Activated T-helper 1 cell treated with anti-CD3 and anti-CD28 coated beads, Interleukin-2, amount 50 U/mL, for 16 hours (primary cell): ENCODE measurements around the gene TBC1D2B.
"Not testable (repeated sequence)": the region's sequence is repeated elsewhere in the genome, so short reads cannot be mapped to it uniquely, and the experiment has no call there.

ENCODE experiments used
- DNase-seq, 2 donors: peaks; one replicate each; pipeline ENCODE4 v3.0.0-alpha.2; 2020; ENCODE audit warnings: low read depth in 1 of 2, low spot score in 1 of 2

TBC1D2B gene

GRCh38 chr15:77977903-77978758 is 99.4 kb downstream of the TBC1D2B start:
- DNase-seq, result not testable (repeated sequence)

GRCh38 chr15:77976760-77977525 is 100.6 kb downstream of the TBC1D2B start:
- DNase-seq, result not testable (repeated sequence)

DNA sequence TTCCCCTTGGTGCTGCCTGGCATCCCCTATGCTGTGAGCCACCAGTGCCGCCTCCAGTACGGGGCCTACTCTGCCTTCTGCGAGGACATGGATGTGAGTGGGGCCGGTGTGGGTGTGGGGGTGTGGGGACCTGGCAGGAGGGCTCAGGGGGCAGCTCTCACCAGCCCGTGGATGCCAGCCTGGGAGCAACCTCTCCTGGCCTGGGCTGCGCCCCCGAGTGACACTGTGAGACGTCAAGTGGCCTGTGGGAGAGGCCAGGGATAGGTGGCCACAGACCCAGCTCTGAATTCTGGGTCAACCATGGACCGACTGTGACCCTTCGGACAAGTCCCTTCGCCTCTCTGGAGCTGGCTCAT is 101.4 kb downstream of the TBC1D2B start:
- not testable (repeated sequence) for DNase-seq

DNA sequence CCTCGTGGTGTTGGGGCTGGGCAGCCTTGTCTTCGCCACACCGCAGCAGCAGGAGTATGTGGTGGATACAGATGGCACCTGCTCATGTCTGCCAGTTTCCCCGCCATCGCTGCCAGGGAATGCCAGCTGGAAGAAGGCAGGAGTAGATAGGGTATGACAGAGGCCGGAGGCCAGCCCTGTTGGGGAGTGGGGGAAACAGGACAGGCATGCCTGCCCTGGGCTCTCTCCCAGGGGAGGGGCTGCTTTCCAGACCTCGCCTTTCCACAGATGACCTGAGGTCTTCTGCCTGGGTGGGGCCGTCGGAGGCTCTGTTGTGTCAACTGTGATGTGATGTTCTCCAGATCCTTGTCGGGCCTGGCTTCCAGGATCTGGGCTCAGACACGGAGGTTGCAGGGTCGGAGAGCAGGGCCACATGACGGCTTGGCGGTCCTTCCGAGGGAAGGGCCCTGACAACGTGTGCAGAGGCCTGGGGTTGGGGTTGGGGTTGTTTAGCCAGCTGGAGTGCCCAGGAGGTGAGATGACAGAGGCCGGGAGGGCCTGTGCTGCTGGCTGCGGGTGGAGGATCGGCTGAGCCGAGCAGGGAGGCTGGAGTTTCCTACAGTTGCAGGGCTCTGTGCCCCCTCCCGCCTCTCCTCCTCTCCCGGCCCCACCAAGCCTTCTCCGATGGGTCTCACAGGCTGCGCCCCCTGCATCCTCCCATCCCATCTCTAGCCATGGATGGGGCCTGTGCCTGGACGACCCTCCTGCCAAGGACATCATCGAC is 102.0 kb downstream of the TBC1D2B start:
- no peak for DNase-seq

- DNase-seq, result no peak
Measured at GRCh38 chr15:77974416-77975331, 102.8 kb downstream of the TBC1D2B start.

- DNase-seq, result no peak
Measured at GRCh38 chr15:77974098-77974414, 103.5 kb downstream of the TBC1D2B start.

- not testable (repeated sequence) for DNase-seq
Measured at GRCh38 chr15:77973273-77974097, 104.0 kb downstream of the TBC1D2B start.

DNA sequence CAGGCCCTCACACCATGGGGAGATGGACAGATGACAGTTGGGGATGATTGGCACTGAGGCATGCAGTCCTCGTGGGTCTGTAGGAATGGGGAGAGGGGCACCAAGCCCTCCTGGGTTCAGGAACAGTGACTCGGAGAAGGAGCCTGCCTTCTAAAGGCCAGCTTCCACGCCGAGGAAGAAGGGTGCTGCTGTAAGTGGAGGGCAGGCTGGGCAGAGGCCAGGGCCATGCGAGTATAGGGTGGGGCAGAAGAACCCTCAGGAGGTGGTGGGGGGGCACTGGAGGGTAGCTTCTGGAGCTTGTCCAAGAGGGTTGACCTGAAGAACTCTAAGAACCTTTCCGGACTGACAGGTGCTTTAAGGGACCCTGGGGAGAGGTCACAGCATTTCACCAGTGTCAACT is 104.8 kb downstream of the TBC1D2B start:
- not testable (repeated sequence) for DNase-seq

DNA sequence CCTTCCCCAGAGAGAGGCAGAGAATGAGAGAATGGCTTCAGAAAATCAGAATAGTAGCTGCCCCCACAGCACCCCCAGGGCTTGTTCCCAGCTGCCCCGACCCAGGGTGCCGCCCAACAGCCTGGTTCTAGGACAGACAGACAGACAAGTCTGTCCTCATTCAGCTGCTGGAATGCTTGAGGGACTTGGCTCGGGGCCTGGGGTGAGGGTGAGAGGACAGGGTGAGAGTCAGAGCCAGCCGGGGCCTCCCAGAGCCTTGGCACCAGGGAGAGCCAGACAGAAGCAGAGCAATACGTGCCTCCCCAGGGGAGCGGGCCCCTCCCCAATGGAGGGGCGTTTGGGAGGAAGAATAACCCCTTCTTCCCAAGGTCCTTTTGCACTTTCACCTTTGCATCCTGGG is 105.6 kb downstream of the TBC1D2B start:
- DNase-seq, result not testable (repeated sequence)

- DNase-seq, result not testable (repeated sequence)
Measured at GRCh38 chr15:77970813-77971360, 106.6 kb downstream of the TBC1D2B start.

GRCh38 chr15:77969055-77969454 is 108.5 kb downstream of the TBC1D2B start:
- DNase-seq, result no peak

DNA sequence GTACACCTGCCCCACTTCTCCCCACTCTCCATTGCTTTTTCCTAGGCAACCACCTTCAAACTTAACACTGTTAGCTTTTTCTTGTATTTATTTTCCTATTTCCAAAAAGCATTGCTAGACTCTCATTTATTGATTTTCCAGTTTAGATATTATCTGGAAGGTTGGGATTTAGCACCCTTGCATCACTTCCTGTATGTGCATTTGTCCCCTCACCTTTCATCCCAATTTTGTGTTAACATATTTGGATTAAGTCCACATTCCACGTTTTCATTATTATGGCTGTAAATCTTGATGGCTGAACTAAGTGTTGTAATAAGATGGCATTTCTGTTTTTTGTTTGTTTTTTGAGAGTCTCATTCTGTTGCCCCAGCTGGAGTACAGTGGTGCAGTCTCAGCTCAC is 109.7 kb downstream of the TBC1D2B start:
- DNase-seq, result no peak

- DNase-seq, result not testable (repeated sequence)
Measured at GRCh38 chr15:77967235-77967615, 110.3 kb downstream of the TBC1D2B start.

- peak; percentile 24 to 26 for DNase-seq
Measured at GRCh38 chr15:77966540-77967234, 110.8 kb downstream of the TBC1D2B start.

DNA sequence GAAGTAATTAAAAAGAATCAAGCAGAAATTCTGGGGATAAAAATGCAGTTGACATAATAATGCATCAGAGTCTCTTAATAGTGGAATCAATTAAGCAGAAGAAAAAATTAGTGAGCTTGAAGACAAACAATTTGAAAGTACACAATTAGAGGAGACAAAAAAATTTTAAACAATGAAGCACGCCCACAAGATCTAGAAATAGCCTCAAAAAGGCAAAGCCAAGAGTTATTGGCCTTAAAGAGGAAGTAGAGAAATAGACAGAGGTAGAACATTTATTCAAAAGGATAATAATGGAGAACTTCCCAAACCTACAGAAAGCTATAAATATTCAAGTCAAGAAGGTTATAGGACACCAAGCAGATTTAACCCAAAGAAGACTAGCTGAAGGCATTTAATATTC is 113.3 kb downstream of the TBC1D2B start:
- DNase-seq, result no peak

DNA sequence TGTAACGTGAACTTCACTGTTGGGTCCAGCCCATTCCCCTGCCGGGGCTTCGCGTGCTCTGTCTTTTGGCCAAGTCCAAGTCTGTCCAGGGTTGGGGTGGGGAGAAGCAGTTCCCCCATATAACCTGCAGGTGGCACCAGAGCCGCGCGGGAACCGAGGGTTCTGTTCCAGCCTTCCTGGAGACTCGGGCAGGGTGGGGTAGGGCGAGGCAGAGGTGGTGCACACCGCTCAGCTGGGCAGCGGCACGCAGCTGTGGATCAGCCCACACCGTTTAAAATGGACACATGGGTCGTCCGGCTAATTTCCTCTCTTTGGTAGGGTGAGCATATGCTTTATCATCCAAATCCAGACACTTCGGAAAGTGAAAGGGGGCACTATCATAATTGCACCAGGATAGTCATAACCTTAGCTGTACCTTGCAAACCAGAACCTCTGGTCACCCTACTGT is 118.1 kb downstream of the TBC1D2B start:
- peak; percentile 56 to 59 for DNase-seq

DNA sequence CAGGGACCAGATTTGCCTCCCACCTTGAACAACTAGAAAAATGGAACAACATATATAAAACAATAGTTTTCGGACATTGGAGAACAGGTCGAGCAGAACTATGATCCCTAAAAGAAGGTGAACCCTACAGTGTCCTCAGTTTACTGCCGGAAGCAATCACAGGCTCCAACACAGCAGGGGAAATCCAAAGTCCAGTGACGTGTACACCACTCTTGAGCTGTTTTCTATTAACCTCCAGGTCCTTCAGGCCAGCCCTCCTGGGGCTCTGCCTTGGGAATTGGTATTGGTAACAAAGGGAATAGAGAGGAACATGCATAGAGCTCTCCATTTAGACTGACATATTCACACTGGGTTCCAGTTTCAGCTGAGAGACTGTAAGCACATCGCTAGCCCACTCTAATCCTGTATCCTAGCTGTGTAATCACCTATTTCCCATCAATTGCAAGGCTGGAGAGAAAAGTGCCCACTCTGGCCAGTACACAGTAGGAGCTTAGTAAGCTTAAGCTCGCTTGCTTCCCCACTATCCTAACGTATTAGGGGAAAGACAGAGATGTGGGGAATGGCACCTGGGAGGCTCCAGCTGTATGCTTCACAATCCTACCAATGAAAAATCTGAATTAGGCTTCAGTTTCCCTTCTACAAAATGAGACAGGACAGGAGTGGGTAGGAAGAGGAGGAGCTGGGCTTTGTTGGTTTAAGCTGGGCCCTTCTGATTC is 118.6 kb downstream of the TBC1D2B start:
- DNase-seq, result not testable (repeated sequence)

DNA sequence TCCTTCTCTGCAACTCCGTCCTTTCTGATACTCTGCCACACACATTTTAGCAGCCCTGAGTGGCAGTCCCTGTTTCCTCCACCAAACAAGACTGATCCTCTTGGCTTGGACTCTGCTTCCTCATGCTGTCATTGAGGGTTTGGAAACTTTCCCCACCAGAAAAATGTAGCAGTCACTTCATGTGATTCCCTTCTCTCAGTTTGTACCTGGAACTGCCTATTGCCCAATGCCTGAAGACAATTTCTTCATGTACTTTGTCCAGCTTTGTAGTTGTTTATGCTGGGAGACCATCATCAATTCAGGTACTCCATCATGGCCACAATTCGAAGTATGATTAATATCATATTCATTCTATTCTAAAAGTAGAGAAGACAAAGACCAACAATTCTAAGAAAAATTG is 119.5 kb downstream of the TBC1D2B start:
- not testable (repeated sequence) for DNase-seq
